Muscle of arm (tissue), 12 donors: Measurements from ENCODE around the gene UBE2E2. TPM values are rescaled to one million over a fixed set of nuclear protein-coding genes. Genes with fewer than 3 reads are reported as not detected.
"Not testable (repeated sequence)": the region's sequence is repeated elsewhere in the genome, so short reads cannot be mapped to it uniquely, and the experiment has no call there.

ENCODE experiments used
- DNase-seq: peaks from one replicate; pipeline ENCODE4 v3.0.0-alpha.2; 2013
- polyA plus RNA-seq, 12 donors: library from polyadenylated mRNA; unstranded; fragments of 120-200 nt; gene quantifications; one replicate each; pipeline ENCODE4 v1.2.1, GENCODE V29; 2013; ENCODE audit not compliant: insufficient read length in 12 of 12

Gene UBE2E2
- polyA plus RNA-seq, 12 donors, result 30.0 to 55.5 (median 42.2) TPM; not detected in 1

DNA sequence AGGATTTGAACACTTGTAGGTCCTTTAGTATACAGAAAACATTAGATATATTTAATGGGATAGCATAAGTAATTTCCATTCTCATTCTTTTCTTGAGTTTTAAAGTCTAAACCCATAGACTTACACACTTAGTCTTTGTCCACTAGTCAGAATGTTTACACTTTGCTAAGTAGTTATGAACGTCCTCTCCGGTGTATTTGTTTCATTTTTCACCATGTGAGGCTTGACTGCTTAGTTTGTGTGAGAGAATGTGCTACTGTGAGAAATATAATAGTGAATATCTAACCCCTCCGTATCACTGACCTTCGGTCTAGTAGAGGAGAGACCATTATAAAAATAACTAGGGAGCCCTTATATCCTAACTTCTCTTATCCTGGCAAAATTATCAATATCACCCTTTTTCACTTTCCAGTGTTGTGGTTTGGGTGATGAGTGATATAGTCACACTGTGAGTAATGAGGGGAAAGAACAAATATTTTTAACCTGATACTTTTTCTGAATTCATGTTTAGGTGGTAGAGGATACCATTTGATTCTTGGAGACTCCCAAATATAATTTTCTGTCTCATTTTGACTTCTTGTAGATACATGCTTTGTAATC, 122.4 kb downstream of the UBE2E2 start:
- DNase-seq, result no peak

GRCh38 chr3:23329471-23330105, 126.5 kb downstream of the UBE2E2 start:
- no peak for DNase-seq

- DNase-seq, result no peak
Measured at GRCh38 chr3:23330568-23330967, 127.4 kb downstream of the UBE2E2 start.

- no peak for DNase-seq
Measured at GRCh38 chr3:23331141-23331935, 128.2 kb downstream of the UBE2E2 start.

- no peak for DNase-seq
Measured at GRCh38 chr3:23333633-23334032, 130.5 kb downstream of the UBE2E2 start.

- not testable (repeated sequence) for DNase-seq
Measured at GRCh38 chr3:23336853-23337252, 133.7 kb downstream of the UBE2E2 start.

GRCh38 chr3:23341147-23341838, 138.2 kb downstream of the UBE2E2 start:
- no peak for DNase-seq

GRCh38 chr3:23342343-23342742, 139.2 kb downstream of the UBE2E2 start:
- DNase-seq, result no peak

GRCh38 chr3:23343509-23343908, 140.4 kb downstream of the UBE2E2 start:
- no peak for DNase-seq

DNA sequence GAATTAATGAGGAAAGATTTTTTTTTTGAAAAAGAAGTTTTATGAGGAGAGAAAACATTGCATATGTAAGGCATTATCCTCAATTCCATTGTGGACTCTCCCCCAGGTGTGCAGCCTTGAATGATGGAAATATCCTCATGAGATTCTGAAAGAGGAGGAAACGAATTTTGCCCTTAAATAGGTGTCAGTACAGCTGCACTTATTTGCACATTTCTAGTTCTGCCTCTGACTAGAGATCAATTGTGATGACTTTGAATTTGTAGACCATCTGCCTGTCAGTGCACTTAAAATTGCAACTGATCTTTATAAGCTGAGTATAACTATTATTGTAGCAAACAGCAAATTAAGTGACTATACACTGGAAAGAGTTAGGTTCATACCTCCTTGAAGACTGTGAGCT, 141.8 kb downstream of the UBE2E2 start:
- no peak for DNase-seq

- not testable (repeated sequence) for DNase-seq
Measured at GRCh38 chr3:23349444-23349843, 146.3 kb downstream of the UBE2E2 start.

DNA sequence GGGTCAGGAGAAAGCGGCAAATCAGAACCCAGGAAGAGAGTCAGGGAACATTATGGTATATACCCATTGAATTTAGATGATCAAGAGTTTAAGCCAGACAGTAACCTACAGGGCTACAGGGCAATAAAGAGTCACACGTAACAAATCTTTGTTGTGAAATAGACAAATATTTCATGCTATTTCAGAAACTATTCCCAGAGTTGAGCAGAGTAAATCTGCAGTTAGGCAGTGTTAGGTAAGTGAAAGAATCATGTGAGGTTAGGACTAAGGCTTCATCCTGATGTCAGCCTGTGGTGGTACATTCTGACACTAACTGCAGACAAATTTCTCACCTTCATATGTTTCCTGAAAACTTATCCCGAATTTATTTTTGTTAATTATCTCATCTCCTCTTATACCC, 153.0 kb downstream of the UBE2E2 start:
- no peak for DNase-seq

DNA sequence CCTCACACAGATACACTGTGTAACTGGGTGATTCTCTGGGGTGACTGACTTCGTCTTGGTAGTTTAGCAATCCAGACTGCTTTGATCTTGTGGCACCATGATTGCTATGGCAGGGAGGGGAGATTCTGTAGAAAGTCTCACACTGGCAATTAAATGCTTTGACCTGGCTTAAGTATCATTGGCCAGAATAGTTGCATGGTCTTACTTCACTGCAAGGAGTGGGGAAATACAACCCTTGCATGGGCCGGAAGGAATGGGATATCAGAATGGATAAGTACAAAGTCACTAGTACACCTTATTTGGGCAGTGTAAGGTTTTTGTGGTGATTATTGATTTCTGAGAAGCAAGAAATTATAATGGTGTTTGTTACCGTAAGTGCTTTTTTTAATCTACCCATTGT, 153.8 kb downstream of the UBE2E2 start:
- DNase-seq, result no peak

- DNase-seq, result no peak
Measured at GRCh38 chr3:23359116-23359515, 156.0 kb downstream of the UBE2E2 start.

- no peak for DNase-seq
Measured at GRCh38 chr3:23365066-23365465, 161.9 kb downstream of the UBE2E2 start.

DNA sequence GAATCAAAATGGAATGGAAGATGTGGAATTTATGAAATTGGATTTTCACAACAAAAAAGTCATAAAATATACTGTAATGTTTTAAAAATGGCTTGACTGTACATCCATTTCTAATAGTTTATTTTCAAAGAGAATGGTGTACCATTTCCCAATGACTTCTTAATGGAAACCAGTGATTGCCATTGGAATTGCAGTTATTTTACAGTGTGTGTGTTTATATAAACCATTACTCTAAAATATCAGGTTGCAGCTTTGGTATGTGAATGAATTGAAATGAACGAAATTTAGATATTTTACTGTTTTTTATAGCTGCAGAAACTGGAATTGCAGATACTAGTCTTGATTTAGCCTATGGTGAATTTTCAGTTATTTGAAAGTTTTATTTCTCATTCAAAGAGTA, 165.6 kb downstream of the UBE2E2 start:
- no peak for DNase-seq

- DNase-seq, result no peak
Measured at GRCh38 chr3:23372285-23372684, 169.2 kb downstream of the UBE2E2 start.

DNA sequence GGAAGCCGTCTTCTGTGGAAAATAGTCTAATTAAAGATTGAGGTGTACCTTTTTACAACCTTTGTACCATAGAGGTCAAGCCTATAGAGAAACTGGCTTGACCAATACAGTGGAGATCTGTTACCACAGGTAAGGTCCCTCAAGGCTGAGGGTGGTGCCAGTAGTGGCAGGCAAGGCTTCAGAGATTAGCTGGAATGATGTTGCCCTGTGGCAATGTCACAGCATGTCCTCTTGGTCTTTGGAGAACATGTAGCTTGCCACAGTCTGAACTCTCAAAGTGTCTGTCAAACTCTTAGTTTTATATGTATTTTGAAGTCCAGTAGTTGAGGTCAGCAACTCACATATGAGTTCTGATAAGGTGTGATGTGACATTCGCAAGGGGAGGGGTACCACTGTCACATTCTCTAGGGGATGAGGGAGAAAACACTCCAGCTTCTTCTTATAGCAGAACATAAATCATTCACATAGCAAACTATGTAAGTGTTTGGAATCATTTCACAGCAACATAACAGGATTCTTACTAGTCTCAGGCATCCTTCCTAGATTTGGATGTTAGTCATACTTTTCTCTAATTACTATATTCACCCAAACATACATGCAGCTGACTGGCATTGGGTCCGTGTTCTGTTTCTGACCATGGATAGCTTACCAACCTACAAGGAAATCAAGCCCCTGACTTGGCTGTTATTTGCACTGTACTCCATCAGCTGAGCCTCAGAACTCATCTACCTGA, 173.6 kb downstream of the UBE2E2 start:
- no peak for DNase-seq

DNA sequence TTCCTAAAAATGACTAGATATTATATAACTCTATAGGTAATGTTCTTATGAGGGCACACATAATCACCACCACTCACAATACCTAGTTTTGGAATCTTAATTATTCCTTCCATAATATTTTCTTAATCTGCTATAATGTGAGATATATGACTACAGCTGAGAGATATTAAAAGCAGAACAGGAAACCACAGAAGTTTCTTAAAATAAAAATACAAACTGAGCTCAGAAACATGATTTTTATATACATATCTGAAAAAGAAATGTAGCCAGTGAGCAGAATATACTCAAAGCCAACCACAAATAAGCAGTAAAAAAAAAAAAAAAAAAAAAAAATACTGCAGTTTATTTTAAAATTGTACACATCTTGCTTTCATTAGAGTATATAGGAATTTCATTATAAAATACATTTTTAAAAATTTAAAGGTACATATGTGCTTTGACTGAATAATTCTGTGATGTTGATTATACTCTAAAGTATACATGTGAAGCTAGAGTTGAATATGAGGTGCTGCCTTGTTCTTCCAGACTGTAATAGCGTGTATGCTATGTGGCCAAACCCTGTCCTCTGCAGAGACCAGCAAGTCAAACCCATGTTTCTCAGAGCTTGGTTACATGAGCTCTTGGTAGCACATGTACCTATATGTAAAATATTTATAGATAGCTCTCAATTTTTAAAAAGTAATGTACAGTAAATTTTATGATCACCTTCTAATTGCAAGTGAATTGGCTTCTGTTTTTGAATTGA, 175.0 kb downstream of the UBE2E2 start:
- DNase-seq, result no peak

DNA sequence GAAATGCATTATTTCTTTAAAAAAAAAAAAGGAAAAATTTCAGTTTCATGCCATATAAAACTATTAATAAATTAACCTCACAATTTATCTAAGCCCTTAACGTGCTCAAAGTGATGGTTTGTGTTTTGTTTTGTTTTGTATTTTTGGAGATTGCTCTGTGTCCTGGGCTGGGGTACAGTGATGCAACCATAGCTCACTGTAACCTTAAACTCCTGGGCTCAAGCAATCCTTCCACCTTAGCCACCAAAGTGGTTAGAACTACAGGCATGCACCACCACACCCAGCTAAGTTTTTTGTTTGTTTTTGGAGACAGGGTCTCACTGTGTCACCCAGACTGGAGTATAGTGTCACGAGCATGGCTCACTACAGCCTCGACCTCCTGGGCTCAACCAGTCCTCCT, 180.7 kb downstream of the UBE2E2 start:
- no peak for DNase-seq

DNA sequence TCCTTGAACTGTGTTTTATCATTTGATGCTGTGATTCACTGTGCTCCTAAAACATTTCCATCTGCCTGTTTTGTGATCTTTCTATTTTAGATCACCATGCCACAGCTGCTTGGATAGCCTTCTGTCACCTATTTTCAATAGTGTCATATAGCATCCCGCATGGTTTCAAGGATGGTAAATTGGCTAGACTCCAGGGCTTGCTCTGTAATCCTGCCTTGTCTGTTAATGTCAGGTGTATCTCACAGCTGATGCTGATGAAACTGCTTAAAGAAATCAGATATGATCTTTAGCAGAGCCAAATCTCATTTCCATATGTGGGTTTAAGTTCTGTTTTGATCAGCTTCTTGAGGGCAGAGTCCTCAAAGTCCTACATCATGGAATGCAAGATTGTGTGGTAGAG, 182.2 kb downstream of the UBE2E2 start:
- DNase-seq, result no peak
